Peyer's patch (tissue), 4 donors: ENCODE data around the gene ARHGAP12.

ENCODE experiments used
- CTCF ChIP-seq, 6 experiments: fragments of 450-650 bp in 4 of 6; fragments of 200-600 bp in 2 of 6; sonication (generic) in 1 of 6; IDR thresholded peaks; one replicate each; pipeline ENCODE4 v1.5.1; 2017 to 2019; ENCODE audit warnings: antibody characterized with exemption in 6 of 6, mild to moderate bottlenecking in 3 of 6, moderate library complexity in 1 of 6
- POLR2A ChIP-seq, 2 donors: fragments of 450-650 bp; IDR thresholded peaks; one replicate each; pipeline ENCODE4 v1.5.1; 2017; ENCODE audit warnings: antibody characterized with exemption in 2 of 2, mild to moderate bottlenecking in 2 of 2, moderate library complexity in 2 of 2

- TF ChIP-seq POLR2A (IDR thresholded peaks at IDR 0.05) (no peak), CTCF (IDR thresholded peaks at IDR 0.05) (no peak)
Observed at GRCh38 chr10:31897506-31897905, 31.1 kb downstream of the ARHGAP12 start.
